Upper lobe of left lung (tissue), 4 donors: ENCODE results near the gene PIAS4.

Source experiments
- CTCF ChIP-seq, 6 experiments: fragments of 450-650 bp in 4 of 6; fragments of 200-600 bp in 2 of 6; sonication (generic) in 2 of 6; IDR thresholded peaks; one replicate each; pipeline ENCODE4 v1.5.1; 2016 to 2019; ENCODE audit warnings: antibody characterized with exemption in 6 of 6
- EP300 ChIP-seq, 4 donors: sonication (generic); formaldehyde crosslinking; IDR thresholded peaks; one replicate each; pipeline ENCODE4 v1.5.1; 2017; ENCODE audit warnings: antibody characterized with exemption in 4 of 4, control low read depth in 2 of 4
- POLR2AphosphoS5 ChIP-seq, 2 donors: sonication (generic); formaldehyde crosslinking; IDR thresholded peaks; one replicate each; pipeline ENCODE4 v1.5.1; 2017; ENCODE audit warnings: antibody characterized with exemption in 2 of 2

GRCh38 chr19:4012092-4012974 is 4.8 kb downstream of the PIAS4 start:
- no peak for TF ChIP-seq CTCF (IDR thresholded peaks at IDR 0.05)
- no peak for TF ChIP-seq POLR2AphosphoS5 (IDR thresholded peaks at IDR 0.05)
- no peak for TF ChIP-seq EP300 (IDR thresholded peaks at IDR 0.05)
